ENCODE data around the gene YTHDC1. TPM values are rescaled to one million over a fixed set of nuclear protein-coding genes. Genes with fewer than 3 reads are reported as not detected.

The YTHDC1 gene
- total RNA-seq, 1 experiment from 2014 or later: 28.5 TPM

DNA sequence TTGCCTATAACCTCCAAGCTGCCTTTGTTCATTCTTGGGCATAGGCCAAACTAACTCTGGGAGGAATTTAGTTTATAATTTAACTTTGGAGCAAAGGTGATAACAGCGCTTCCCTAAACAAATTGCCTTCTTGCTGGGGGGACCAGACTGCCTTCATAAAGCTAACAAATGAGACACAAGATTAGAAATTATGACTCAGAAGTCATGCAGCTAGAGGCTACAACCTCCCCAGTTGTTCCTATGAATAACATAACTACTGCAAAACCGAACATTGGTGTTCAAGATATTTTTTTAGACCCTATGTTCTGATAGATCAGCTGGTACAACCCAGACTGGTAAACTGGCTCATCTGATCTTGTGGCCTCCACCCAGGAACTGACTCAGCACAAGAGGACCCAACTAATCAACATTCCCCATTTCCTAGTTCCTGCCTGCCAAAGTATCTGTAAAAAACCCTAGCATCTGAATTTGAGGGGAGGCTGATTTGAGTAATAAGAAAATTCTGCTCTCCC is 82.4 kb downstream of the YTHDC1 start:
- in situ Hi-C loops (cut with HindIII; ENCODE audit: low pct_unique_long_range_greater_than_20kb, low sequenced_read_pairs): no loop called here
- no peak for DNase-seq (ENCODE audit: low read depth, low spot score)

DNA sequence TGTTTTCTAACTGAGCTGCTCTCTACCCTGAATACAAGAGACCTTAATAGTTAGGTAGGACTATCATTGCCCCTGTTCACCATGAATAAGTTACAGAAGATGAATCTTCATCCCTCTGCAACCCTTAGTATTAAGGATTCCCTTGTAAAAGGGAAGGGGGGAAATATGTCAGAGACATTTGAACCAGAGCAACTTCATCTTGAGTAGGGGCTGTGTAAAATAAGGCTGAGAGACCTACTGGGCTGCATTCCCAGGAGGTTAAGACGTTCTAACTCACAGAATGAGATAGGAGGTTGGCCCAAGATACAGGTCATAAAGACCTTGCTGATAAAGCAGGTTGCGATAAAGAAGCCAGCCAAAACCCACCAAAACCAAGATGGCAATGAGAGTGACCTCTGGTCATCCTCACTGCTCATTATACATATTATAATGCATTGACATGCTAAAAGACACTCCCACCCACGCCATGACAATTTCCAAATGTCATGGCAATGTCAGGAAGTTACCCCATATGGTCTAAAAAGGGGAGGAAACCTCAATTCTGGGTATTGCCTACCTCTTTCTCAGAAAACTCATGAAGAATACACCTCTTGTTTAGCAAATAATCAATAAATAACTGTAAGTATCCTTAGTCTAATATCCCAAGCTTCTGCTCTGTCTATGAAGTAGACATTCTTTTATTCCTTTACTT is 84.9 kb downstream of the YTHDC1 start:
- DNase-seq (ENCODE audit: low read depth, low spot score): no peak
- in situ Hi-C loops (cut with HindIII; ENCODE audit: low pct_unique_long_range_greater_than_20kb, low sequenced_read_pairs): no loop called here

Small RNA genes within 50 kb of the gene (small RNA-seq; reads per million reads assigned to genes)
- gene MT2P1: 0 reads per million in 2 experiments

Other genes with a start within 250 kb of the YTHDC1 start
- gene TMPRSS11F, start 220.2 kb downstream of the YTHDC1 start, total RNA-seq (2014; rRNA removed; shearing (Covaris generic)): 0.13 and 0.18 TPM in 2 replicates
- not detected in 2 replicates for gene TMPRSS11B, start 104.4 kb downstream of the YTHDC1 start, total RNA-seq (2014; rRNA removed; shearing (Covaris generic))
- 0.08 and 0.27 TPM in 2 replicates for gene TMPRSS11E, start 97.4 kb upstream of the YTHDC1 start, total RNA-seq (2014; rRNA removed; shearing (Covaris generic))
- not detected in 2 replicates for gene UGT2B17, start 226.2 kb upstream of the YTHDC1 start, total RNA-seq (2014; rRNA removed; shearing (Covaris generic))

All from SK-MEL-5 (cell line).